Activated CD4-positive, alpha-beta memory T cell treated with anti-CD3 and anti-CD28 coated beads for 36 hours (primary cell): ENCODE measurements around the gene CITED4. TPM values are rescaled to one million over a fixed set of nuclear protein-coding genes. Genes with fewer than 3 reads are reported as not detected.

ENCODE experiments used
- CTCF ChIA-PET: fragments of 350-600 bp; sonication (Branson Sonifier 250); formaldehyde crosslinking; loops from one replicate; lab custom pipeline; 2021; ENCODE audit warnings: antibody characterized with exemption, inconsistent platforms; lab: Charles Lee
- POLR2A ChIA-PET: fragments of 350-600 bp; sonication (Branson Sonifier 250); formaldehyde crosslinking; loops from one replicate; lab custom pipeline; 2021; ENCODE audit warnings: antibody characterized with exemption; lab: Charles Lee
- DNase-seq: peaks from one replicate; pipeline ENCODE4 v3.0.0-alpha.2; 2020
- H3K27ac Mint-ChIP-seq: one replicate; pipeline ENCODE4 v1.8.0; 2021; ENCODE audit warnings: mixed read lengths
- H3K27me3 Mint-ChIP-seq: one replicate; pipeline ENCODE4 v1.8.0; 2021; ENCODE audit warnings: mixed read lengths
- H3K36me3 Mint-ChIP-seq: one replicate; pipeline ENCODE4 v1.8.0; 2021; ENCODE audit warnings: mixed read lengths
- H3K4me1 Mint-ChIP-seq: one replicate; pipeline ENCODE4 v1.8.0; 2021; ENCODE audit warnings: low read depth, mixed read lengths
- H3K4me3 Mint-ChIP-seq: one replicate; pipeline ENCODE4 v1.8.0; 2021; ENCODE audit warnings: mild to moderate bottlenecking, mixed read lengths
- H3K9me3 Mint-ChIP-seq: one replicate; pipeline ENCODE4 v1.8.0; 2021; ENCODE audit warnings: mixed read lengths
- intact Hi-C: fragments of 100-400 bp; cut with micrococcal nuclease; formaldehyde crosslinking; loops from one replicate; pipeline ENCODE4 v1.15.1; 2023
- total RNA-seq, 2 experiments: library from RNA; stranded (reverse); gene quantifications; one replicate each; pipeline ENCODE4 v1.2.3, GENCODE V29; 2021

The CITED4 gene
- total RNA-seq, 2 experiments from 2014 or later = 1.9 to 2.1 TPM

DNA sequence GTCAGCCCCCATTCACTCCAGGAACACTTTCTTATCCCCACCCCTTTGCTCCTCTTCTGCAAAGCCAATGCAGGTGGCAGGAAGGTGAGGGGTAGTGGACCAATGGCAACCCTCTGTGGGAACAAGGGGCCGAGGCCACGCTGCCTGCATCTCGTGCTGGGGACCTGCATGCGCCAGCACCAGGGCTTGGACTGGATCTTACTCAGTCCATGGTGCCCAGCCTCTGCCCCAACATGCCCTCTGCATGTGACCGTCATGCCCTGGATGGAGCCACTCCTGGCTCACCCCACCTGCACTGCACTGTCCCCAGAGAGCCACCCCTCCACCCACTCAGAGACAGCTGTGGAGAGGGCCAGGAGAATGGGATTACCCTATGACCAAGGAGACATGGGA is 22.2 kb downstream of the CITED4 start:
- Mint-ChIP-seq H3K36me3 (no peaks in the 10 kb centered on the region), H3K27ac (no peak overlapping the region), H3K27me3 (no peaks in the 10 kb centered on the region), H3K9me3 (no peaks in the 10 kb centered on the region), H3K4me3 (no peak overlapping the region), H3K4me1 (peaks cover 11% of the 10 kb centered on the region)
- ChIA-PET CTCF (no interaction called here), POLR2A (no interaction called here)
- intact Hi-C loops = no loop called here
- DNase-seq = no peak

DNA sequence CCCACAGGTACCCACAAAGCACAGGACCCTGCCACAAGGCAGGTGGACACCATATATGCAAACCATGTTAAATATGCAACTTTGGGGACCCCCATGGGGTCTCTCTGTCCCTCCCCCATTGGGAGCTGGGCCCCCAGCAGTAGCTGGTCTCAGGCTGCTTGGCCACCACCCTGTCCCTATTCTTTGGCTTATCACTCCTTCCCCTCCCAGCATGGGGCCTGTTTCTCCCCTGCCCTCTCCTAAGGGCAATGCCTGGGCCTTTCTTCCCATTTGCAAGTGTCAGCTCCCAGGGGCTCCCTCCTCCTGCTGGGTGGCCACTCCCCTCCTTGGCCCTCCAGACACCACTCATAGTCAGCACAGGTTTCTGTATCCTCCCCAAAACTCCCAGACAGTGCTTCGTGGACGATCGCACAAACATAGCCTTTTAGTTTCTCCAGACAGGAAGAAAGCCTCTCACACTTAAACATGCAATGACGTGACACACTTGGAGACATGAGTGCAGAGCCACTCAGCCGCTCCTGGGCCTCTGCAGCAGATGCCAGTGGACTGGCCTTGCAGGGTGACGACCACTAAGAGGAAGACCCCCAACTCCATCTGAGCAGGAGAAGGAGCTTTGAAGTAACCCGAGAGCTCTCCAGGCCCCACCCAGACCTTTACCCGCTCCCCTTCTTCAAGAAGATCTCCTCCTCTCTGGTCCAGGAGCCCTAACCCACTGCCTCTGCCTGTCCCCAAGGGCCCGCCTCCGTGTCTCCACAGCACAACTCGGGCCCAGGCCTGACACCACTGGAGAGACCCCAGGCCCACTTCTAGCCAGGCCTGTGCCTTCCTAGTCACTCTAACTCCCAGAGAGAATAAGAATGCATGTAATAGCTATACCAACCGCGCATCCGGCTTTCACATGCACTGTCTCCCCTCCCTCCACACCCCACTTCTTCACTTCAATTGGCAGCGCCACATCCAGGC is 22.9 kb downstream of the CITED4 start:
- intact Hi-C loops = no loop called here
- H3K36me3 Mint-ChIP-seq = no peaks in the 10 kb centered on the region
- H3K27me3 Mint-ChIP-seq = no peaks in the 10 kb centered on the region
- DNase-seq = no peak
- CTCF ChIA-PET = interaction anchor here (0.5 kb wide), 1 partner anchor 190 kb away, joined by 3 read pairs; no protein-coding TSS in a partner anchor
- no peaks in the 10 kb centered on the region for H3K9me3 Mint-ChIP-seq
- POLR2A ChIA-PET = no interaction called here
- H3K4me1 Mint-ChIP-seq = peaks cover 9% of the 10 kb centered on the region
- H3K27ac Mint-ChIP-seq = no peak overlapping the region
- H3K4me3 Mint-ChIP-seq = no peak overlapping the region

DNA sequence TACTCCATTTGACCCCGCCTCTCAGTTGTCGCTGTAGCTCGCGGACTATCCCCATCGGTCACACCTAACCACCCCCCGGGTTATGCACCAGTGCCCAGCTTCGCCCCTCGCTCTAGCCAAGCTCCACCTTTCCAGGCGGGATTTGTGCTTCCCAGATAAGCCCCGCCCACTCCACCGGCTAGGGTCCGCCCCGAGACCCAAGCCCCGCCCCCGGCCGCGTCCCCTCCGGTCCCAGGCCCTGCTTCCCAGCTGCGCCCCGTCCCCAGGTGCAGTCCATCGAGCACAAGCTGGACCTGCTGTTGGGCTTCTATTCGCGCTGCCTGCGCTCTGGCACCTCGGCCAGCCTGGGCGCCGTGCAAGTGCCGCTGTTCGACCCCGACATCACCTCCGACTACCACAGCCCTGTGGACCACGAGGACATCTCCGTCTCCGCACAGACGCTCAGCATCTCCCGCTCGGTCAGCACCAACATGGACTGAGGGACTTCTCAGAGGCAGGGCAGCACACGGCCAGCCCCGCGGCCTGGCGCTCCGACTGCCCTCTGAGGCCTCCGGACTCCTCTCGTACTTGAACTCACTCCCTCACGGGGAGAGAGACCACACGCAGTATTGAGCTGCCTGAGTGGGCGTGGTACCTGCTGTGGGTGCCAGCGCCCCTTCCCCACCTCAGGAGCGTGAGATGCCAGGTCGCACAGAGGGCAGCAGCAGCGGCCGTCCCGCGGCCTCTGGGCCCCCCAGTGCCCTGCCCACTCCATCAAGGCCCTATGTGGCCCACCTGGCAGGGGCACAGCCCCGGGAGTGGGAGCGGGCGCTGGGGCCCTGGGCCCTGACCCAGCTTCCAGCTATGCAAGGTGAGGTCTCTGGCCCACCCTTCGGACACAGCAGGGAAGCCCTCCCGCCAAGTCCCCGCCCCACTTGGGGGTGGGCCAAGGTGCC is 23.9 kb downstream of the CITED4 start:
- intact Hi-C loops = no loop called here
- DNase-seq = no peak
- ChIA-PET POLR2A (no interaction called here), CTCF (no interaction called here)
- Mint-ChIP-seq H3K27ac (no peak overlapping the region), H3K9me3 (no peaks in the 10 kb centered on the region), H3K4me1 (peaks cover 9% of the 10 kb centered on the region), H3K36me3 (no peaks in the 10 kb centered on the region), H3K4me3 (no peak overlapping the region), H3K27me3 (no peaks in the 10 kb centered on the region)

DNA sequence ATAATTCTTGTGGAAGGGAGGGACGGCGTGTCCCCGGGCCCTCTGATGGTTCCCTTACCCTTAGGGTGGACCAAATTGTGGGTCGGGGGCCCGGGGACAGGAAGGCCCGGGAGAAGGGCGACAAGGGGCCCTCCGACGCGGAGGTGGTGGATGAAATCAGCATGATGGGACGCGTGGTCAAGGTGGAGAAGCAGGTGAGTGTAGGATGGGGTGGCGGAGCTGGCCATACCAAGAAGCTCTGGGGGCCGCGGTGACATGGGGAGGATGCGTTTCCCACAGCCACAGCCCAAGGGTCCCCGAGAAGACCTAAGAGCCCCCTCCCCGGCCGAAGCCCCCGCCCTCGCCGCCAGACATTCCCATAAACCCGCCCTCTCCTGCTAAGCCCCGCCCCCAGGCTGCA is 24.6 kb downstream of the CITED4 start:
- H3K4me1 Mint-ChIP-seq = peaks cover 9% of the 10 kb centered on the region
- intact Hi-C loops = no loop called here
- no peaks in the 10 kb centered on the region for H3K27me3 Mint-ChIP-seq
- H3K36me3 Mint-ChIP-seq = no peaks in the 10 kb centered on the region
- CTCF ChIA-PET = no interaction called here
- no peak for DNase-seq
- POLR2A ChIA-PET = no interaction called here
- H3K4me3 Mint-ChIP-seq = no peak overlapping the region
- H3K9me3 Mint-ChIP-seq = no peaks in the 10 kb centered on the region
- no peak overlapping the region for H3K27ac Mint-ChIP-seq

DNA sequence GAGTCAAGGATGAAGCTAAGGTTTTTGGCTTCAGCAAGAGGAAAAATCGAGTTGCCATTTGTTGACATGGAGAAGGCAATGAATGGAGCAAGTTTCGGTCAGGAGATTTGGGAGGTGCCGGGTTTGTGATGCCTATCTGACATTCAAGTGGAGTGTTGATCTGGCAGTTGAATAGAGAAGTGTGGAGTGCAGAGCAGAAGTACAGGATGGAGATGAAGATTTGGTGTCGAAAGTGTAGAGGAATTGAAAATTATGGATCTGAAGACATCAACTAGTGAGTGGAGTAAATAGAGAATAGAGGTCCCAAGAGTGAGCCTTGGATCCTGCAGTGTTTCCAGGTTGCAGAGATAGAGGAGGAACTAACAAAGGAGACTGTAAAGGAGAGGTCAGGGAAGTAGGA is 25.9 kb downstream of the CITED4 start:
- ChIA-PET CTCF (interaction anchor here (1.3 kb wide), 1 partner anchor 62 kb away, joined by 3 read pairs; no protein-coding TSS in a partner anchor), POLR2A (no interaction called here)
- no peaks in the 10 kb centered on the region for H3K27me3 Mint-ChIP-seq
- H3K4me1 Mint-ChIP-seq = peaks cover 9% of the 10 kb centered on the region
- no peak overlapping the region for H3K27ac Mint-ChIP-seq
- H3K9me3 Mint-ChIP-seq = no peaks in the 10 kb centered on the region
- H3K4me3 Mint-ChIP-seq = no peak overlapping the region
- intact Hi-C loops = no loop called here
- no peak for DNase-seq
- no peaks in the 10 kb centered on the region for H3K36me3 Mint-ChIP-seq

DNA sequence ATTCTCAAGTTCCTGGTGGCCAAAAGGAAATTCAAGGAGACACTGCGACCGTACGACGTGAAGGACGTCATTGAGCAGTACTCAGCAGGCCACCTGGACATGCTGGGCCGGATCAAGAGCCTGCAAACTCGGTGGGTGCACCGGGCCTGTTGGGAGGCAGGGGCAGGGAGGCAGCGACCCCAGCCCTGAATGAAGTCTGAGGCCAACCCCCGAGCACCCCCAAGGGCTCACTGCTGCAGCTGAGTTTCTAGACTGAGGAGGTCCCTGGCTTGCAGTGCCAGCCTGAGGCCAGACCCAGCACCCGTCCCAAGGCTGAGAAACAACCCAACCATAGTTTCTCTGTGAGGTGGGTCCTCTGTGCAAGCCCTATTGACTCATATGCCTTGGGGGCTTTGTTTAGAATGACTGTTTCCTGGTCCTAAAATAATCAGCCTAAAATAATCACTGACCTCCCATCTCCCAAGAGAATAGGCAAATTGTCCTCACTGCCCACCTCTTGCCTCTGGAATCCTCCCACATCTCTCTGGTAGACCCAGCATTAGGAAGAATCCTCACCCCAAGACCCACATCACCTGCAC is 27.1 kb downstream of the CITED4 start:
- intact Hi-C loops = no loop called here
- ChIA-PET CTCF (interaction anchor here (1.3 kb wide), 1 partner anchor 60 kb away, joined by 3 read pairs; no protein-coding TSS in a partner anchor), POLR2A (no interaction called here)
- no peaks in the 10 kb centered on the region for H3K9me3 Mint-ChIP-seq
- no peak for DNase-seq
- no peak overlapping the region for H3K4me3 Mint-ChIP-seq
- no peak overlapping the region for H3K27ac Mint-ChIP-seq
- H3K27me3 Mint-ChIP-seq = no peaks in the 10 kb centered on the region
- no peaks in the 10 kb centered on the region for H3K4me1 Mint-ChIP-seq
- H3K36me3 Mint-ChIP-seq = no peaks in the 10 kb centered on the region

DNA sequence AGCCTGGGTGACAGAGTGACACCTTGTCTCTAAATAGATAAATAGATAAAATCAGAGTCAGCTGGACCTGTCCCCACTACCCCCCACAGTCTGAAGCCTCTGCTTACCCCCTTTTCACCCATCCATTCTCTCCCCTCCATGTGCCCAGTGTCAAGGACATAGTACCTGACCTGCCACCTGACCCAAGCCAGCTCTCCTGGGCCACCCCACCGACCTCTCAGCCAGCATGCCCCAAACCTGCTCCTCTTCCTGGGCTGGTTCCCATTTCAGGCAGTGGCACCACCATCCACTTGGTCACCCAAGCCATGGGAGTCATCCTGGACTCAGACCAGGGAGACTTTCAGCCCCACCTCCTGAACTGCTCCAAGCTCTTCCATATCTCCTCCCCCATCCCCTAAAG is 28.2 kb downstream of the CITED4 start:
- Mint-ChIP-seq H3K27ac (no peak overlapping the region), H3K4me3 (no peak overlapping the region), H3K9me3 (no peaks in the 10 kb centered on the region), H3K27me3 (no peaks in the 10 kb centered on the region), H3K4me1 (no peaks in the 10 kb centered on the region), H3K36me3 (no peaks in the 10 kb centered on the region)
- ChIA-PET POLR2A (no interaction called here), CTCF (interaction anchor here (1.1 to 2.1 kb wide), 2 partner anchors 14 to 60 kb away, joined by 3 to 6 read pairs; no protein-coding TSS in a partner anchor)
- intact Hi-C loops = no loop called here
- no peak for DNase-seq

DNA sequence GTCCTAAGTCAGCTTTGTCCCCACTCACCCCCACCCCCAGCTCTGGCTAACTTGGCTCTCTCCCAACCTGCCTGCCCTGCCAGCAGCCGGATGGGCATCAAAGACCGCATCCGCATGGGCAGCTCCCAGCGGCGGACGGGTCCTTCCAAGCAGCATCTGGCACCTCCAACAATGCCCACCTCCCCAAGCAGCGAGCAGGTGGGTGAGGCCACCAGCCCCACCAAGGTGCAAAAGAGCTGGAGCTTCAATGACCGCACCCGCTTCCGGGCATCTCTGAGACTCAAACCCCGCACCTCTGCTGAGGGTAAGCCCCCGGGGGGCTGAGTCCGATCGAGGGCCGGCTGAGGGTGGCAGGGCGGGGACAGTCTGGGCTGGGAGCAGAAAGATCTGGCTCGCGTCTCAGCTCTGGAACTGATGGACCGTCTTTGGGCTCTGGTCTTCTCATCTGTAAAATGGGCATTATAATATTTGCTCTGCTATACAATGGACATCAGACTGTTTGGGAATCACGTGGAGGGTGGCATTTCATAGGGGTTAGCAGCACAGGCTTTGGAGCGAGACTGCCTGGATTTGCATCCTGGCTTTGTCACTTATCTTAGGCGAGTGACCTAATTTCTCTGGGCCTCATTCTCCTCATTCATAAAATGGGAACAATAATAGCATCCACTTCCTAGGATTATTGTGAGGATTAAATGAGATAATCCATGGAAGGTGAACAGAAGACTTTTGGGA is 31.0 kb downstream of the CITED4 start:
- H3K4me1 Mint-ChIP-seq = peaks cover 4% of the 10 kb centered on the region
- no peaks in the 10 kb centered on the region for H3K27me3 Mint-ChIP-seq
- H3K4me3 Mint-ChIP-seq = no peak overlapping the region
- no peaks in the 10 kb centered on the region for H3K36me3 Mint-ChIP-seq
- no peak for DNase-seq
- H3K9me3 Mint-ChIP-seq = no peaks in the 10 kb centered on the region
- intact Hi-C loops = no loop called here
- CTCF ChIA-PET = interaction anchor here (1.4 to 2.3 kb wide), 2 partner anchors 19 to 57 kb away, joined by 5 to 6 read pairs; no protein-coding TSS in a partner anchor
- POLR2A ChIA-PET = no interaction called here
- no peak overlapping the region for H3K27ac Mint-ChIP-seq

DNA sequence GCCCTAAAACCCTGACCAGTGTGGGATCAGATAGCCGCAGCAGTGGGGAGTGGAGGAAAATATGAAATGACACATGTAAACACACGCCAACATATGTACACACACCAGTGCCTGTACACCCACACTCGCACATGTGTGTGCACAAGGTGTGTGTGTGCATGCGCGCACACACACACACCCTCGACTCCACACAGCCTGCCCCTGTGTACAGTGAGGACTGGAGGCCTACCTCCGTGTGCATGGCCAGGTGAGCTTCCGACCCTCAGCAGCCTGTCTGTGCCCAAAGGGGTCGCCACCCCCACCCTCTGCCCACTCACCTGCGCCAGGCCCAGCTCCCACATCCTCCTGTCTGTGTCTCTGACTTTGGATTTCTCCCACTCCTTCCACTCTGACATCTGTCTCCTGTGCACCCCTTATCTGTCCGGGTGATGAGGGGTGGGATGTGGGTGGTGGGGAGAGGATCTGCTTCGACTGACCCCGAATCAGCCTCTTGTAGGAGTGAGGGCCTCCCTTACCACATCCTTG is 31.7 kb downstream of the CITED4 start:
- Mint-ChIP-seq H3K27ac (no peak overlapping the region), H3K9me3 (no peaks in the 10 kb centered on the region), H3K4me1 (peaks cover 11% of the 10 kb centered on the region), H3K36me3 (no peaks in the 10 kb centered on the region), H3K4me3 (no peak overlapping the region), H3K27me3 (no peaks in the 10 kb centered on the region)
- POLR2A ChIA-PET = interaction anchor here (0.6 kb wide), 1 partner anchor 539 kb away, joined by 3 read pairs; no protein-coding TSS in a partner anchor
- no peak for DNase-seq
- intact Hi-C loops = no loop called here
- CTCF ChIA-PET = interaction anchor here (2.3 kb wide), 1 partner anchor 56 kb away, joined by 5 read pairs; no protein-coding TSS in a partner anchor

DNA sequence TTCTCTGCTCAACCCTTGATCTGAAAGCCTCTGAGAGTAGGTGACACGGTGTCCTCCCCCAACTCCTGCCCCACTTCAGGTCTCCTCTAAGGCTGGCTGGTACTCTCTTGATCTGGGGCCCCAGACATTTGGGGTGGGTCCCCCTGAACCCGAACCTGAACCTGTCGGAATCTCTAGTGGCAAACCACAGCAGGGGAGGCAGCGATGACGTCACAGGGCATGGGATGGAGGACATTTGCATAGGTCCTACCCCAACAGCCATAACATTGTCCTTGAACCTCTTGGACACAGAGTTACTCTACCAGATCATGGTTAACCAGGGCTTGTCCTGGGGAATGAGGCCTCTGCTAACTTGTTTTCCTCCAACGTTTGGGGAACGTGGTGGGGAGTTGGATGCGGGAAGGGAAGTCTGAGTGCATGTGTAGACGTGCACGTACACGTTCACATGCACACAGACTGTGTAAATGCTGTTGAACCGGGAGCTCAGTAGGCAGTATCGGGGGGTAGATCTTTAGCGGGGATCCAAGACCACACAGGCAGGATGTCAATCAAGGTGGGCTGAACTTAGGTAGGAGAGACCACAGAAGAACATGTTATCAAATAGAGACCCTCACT is 32.4 kb downstream of the CITED4 start:
- no peaks in the 10 kb centered on the region for H3K36me3 Mint-ChIP-seq
- no peaks in the 10 kb centered on the region for H3K27me3 Mint-ChIP-seq
- no peak overlapping the region for H3K27ac Mint-ChIP-seq
- ChIA-PET CTCF (no interaction called here), POLR2A (interaction anchor here (0.6 kb wide), 1 partner anchor 538 kb away, joined by 3 read pairs; no protein-coding TSS in a partner anchor)
- DNase-seq = no peak
- H3K9me3 Mint-ChIP-seq = no peaks in the 10 kb centered on the region
- intact Hi-C loops = no loop called here
- peaks cover 18% of the 10 kb centered on the region for H3K4me1 Mint-ChIP-seq
- no peak overlapping the region for H3K4me3 Mint-ChIP-seq

DNA sequence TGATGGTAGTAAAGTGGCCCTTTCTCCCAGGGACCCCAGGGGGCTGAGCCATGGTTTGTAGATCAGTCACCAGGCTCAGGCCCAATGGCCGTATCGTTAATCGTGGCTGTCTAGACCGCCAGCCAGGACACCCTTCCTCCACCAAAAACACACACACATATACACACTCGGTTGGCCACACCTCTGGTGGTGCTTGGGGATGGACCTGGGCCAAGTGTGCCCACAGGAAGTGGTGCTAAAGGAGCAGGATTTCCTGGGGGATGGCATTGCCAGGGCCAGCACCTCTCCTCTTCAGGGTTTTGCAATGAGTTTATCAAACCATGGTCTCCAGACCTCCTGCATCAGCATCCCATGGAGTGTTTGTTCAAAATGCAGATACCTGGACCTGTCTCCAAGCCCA is 36.2 kb downstream of the CITED4 start:
- Mint-ChIP-seq H3K27me3 (no peaks in the 10 kb centered on the region), H3K4me1 (peaks cover 18% of the 10 kb centered on the region), H3K9me3 (no peaks in the 10 kb centered on the region), H3K4me3 (no peak overlapping the region), H3K27ac (no peak overlapping the region), H3K36me3 (no peaks in the 10 kb centered on the region)
- no peak for DNase-seq
- intact Hi-C loops = no loop called here
- ChIA-PET CTCF (interaction anchor here (1.4 kb wide), 1 partner anchor 40 kb away, joined by 3 read pairs; no protein-coding TSS in a partner anchor), POLR2A (no interaction called here)
